Measurements from ENCODE around the gene FOCAD.
"Not testable (repeated sequence)": the region's sequence is repeated elsewhere in the genome, so short reads cannot be mapped to it uniquely, and the experiment has no call there.

The FOCAD gene

DNA sequence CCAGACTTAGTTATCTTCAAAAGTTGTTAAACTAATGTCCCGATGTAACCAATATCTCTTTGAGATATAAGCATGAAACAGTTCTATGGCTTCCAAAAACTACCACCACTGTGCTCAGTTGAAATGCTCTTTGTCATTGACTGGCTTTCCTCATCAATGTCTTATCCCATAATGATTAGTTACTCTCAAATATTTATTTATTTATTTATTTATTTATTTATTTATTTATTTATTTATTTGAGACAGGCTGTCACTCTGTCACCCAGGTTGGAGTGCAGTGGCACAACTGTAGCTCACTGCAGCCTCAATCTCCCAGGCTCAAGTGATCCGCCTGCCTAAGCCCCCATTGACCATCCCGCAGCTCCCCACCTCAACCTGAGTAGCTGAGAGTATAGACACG is 33.7 kb upstream of the FOCAD start:
- no peaks in the 10 kb centered on the region for H3K79me2 ChIP-seq (ENCODE audit: insufficient read depth, low read length)
- no peak for TF ChIP-seq EZH2 (IDR thresholded peaks at IDR 0.05; ENCODE audit: borderline replicate concordance, low read length)
- TF ChIP-seq, protein P1, sequence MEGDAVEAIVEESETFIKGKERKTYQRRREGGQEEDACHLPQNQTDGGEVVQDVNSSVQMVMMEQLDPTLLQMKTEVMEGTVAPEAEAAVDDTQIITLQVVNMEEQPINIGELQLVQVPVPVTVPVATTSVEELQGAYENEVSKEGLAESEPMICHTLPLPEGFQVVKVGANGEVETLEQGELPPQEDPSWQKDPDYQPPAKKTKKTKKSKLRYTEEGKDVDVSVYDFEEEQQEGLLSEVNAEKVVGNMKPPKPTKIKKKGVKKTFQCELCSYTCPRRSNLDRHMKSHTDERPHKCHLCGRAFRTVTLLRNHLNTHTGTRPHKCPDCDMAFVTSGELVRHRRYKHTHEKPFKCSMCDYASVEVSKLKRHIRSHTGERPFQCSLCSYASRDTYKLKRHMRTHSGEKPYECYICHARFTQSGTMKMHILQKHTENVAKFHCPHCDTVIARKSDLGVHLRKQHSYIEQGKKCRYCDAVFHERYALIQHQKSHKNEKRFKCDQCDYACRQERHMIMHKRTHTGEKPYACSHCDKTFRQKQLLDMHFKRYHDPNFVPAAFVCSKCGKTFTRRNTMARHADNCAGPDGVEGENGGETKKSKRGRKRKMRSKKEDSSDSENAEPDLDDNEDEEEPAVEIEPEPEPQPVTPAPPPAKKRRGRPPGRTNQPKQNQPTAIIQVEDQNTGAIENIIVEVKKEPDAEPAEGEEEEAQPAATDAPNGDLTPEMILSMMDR (IDR thresholded peaks at IDR 0.05; ENCODE audit: low read length): no peak
- H3K27me3 ChIP-seq (ENCODE audit: insufficient read depth, low read length): no peaks in the 10 kb centered on the region

GRCh38 chr9:20650750-20651299 is 33.2 kb upstream of the FOCAD start:
- Histone ChIP-seq H3K27me3 (ENCODE audit: insufficient read depth, low read length) (no peaks in the 10 kb centered on the region), H3K4me1 (ENCODE audit: insufficient read depth, low read length, severe bottlenecking) (no peaks in the 10 kb centered on the region), H3K27ac (ENCODE audit: low read depth, low read length, poor library complexity, severe bottlenecking) (no peak overlapping the region), H3K36me3 (ENCODE audit: insufficient read depth, low read length) (no peaks in the 10 kb centered on the region), H3K9me3 (ENCODE audit: low read length) (no peaks in the 10 kb centered on the region), H2AFZ (ENCODE audit: low read length) (no peak overlapping the region), H3K4me3 (ENCODE audit: low read depth, low read length, poor library complexity, severe bottlenecking) (no peak overlapping the region), H3K4me2 (ENCODE audit: low read length) (no peak overlapping the region), H3F3A (ENCODE audit: insufficient read depth, low read length) (no peaks in the 10 kb centered on the region), H3K9ac (ENCODE audit: low read length) (no peak overlapping the region), H4K20me1 (ENCODE audit: insufficient read depth, low read length) (no peaks in the 10 kb centered on the region), H3K79me2 (ENCODE audit: insufficient read depth, low read length) (no peaks in the 10 kb centered on the region), H3K9me2 (ENCODE audit: low read depth, low read length) (no peaks in the 10 kb centered on the region)
- no peak for TF ChIP-seq EZH2 (IDR thresholded peaks at IDR 0.05; ENCODE audit: borderline replicate concordance, low read length)
- TF ChIP-seq, protein P1 (IDR thresholded peaks at IDR 0.05; ENCODE audit: low read length): no peak

More for the DNA sequence above, 33.7 kb upstream of the FOCAD start:
- Histone ChIP-seq H3K9me3 (ENCODE audit: low read length) (no peaks in the 10 kb centered on the region), H3K36me3 (ENCODE audit: insufficient read depth, low read length) (no peaks in the 10 kb centered on the region), H4K20me1 (ENCODE audit: insufficient read depth, low read length) (no peaks in the 10 kb centered on the region), H3K4me3 (ENCODE audit: low read depth, low read length, poor library complexity, severe bottlenecking) (no peak overlapping the region), H3K27ac (ENCODE audit: low read depth, low read length, poor library complexity, severe bottlenecking) (no peak overlapping the region), H3K4me1 (ENCODE audit: insufficient read depth, low read length, severe bottlenecking) (no peaks in the 10 kb centered on the region), H3K9me2 (ENCODE audit: low read depth, low read length) (no peaks in the 10 kb centered on the region), H3F3A (ENCODE audit: insufficient read depth, low read length) (no peaks in the 10 kb centered on the region), H3K4me2 (ENCODE audit: low read length) (no peak overlapping the region), H3K9ac (ENCODE audit: low read length) (no peak overlapping the region), H2AFZ (ENCODE audit: low read length) (no peak overlapping the region)

DNA sequence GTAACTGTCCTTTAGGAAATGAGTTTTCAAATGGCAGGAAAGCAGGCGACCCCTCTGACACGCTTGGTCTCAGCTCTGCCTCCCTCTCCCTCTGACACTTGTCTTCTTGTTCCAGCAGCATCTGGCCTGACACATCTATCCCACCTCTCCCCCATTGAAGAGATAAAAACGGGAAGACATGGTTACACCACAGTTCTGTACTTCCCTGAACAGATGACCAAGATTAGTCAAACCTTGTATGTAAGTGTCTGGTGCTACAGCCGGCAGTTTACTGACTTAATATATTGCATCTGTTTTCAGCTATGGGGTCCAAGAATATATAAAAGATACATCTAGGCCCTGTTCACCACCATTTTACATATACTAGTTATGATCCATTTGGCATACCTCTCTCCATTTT is 32.1 kb upstream of the FOCAD start:
- H3K4me3 ChIP-seq (ENCODE audit: low read depth, low read length, poor library complexity, severe bottlenecking): no peak overlapping the region
- TF ChIP-seq, protein P1 (IDR thresholded peaks at IDR 0.05; ENCODE audit: low read length): no peak
- no peak for TF ChIP-seq EZH2 (IDR thresholded peaks at IDR 0.05; ENCODE audit: borderline replicate concordance, low read length)
- no peaks in the 10 kb centered on the region for H3K36me3 ChIP-seq (ENCODE audit: insufficient read depth, low read length)
- H3K4me2 ChIP-seq (ENCODE audit: low read length): no peak overlapping the region
- no peaks in the 10 kb centered on the region for H3K79me2 ChIP-seq (ENCODE audit: insufficient read depth, low read length)
- no peaks in the 10 kb centered on the region for H4K20me1 ChIP-seq (ENCODE audit: insufficient read depth, low read length)
- no peaks in the 10 kb centered on the region for H3F3A ChIP-seq (ENCODE audit: insufficient read depth, low read length)
- H3K9me2 ChIP-seq (ENCODE audit: low read depth, low read length): no peaks in the 10 kb centered on the region
- no peaks in the 10 kb centered on the region for H3K4me1 ChIP-seq (ENCODE audit: insufficient read depth, low read length, severe bottlenecking)
- H3K27ac ChIP-seq (ENCODE audit: low read depth, low read length, poor library complexity, severe bottlenecking): no peak overlapping the region
- no peak overlapping the region for H3K9ac ChIP-seq (ENCODE audit: low read length)
- H3K9me3 ChIP-seq (ENCODE audit: low read length): no peaks in the 10 kb centered on the region
- H3K27me3 ChIP-seq (ENCODE audit: insufficient read depth, low read length): no peaks in the 10 kb centered on the region
- H2AFZ ChIP-seq (ENCODE audit: low read length): no peak overlapping the region

DNA sequence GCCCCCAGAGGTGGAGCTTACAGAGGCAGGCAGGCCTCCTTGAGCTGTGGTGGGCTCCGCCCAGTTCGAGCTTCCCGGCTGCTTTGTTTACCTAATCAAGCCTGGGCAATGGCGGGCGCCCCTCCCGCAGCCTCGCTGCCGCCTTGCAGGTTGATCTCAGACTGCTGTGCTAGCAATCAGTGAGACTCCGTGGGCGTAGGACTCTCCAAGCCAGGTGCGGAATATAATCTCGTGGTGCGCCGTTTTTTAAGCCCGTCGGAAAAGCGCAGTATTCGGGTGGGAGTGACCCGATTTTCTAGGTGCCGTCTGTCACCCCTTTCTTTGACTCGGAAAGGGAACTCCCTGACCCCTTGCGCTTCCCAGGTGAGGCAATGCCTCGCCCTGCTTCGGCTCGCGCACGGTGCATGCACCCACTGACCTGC is 25.8 kb upstream of the FOCAD start:
- H3K79me2 ChIP-seq (ENCODE audit: insufficient read depth, low read length); H4K20me1 ChIP-seq (ENCODE audit: insufficient read depth, low read length); H3K9ac ChIP-seq (ENCODE audit: low read length); H3K27ac ChIP-seq (ENCODE audit: low read depth, low read length, poor library complexity, severe bottlenecking); H3K4me1 ChIP-seq (ENCODE audit: insufficient read depth, low read length, severe bottlenecking); H2AFZ ChIP-seq (ENCODE audit: low read length); H3K4me3 ChIP-seq (ENCODE audit: low read depth, low read length, poor library complexity, severe bottlenecking); H3K4me2 ChIP-seq (ENCODE audit: low read length); H3F3A ChIP-seq (ENCODE audit: insufficient read depth, low read length); H3K27me3 ChIP-seq (ENCODE audit: insufficient read depth, low read length); H3K9me2 ChIP-seq (ENCODE audit: low read depth, low read length); H3K36me3 ChIP-seq (ENCODE audit: insufficient read depth, low read length); H3K9me3 ChIP-seq (ENCODE audit: low read length): not testable (repeated sequence)
